ENCODE data around the gene KLHDC8A. TPM values are rescaled to one million over a fixed set of nuclear protein-coding genes. Genes with fewer than 3 reads are reported as not detected.
A peak's percentile ranks its signal among the peaks of the same experiment; 100 is the strongest.
"Not testable (repeated sequence)": the region's sequence is repeated elsewhere in the genome, so short reads cannot be mapped to it uniquely, and the experiment has no call there.

KLHDC8A gene
- total RNA-seq (0.18 and 0.71 TPM in 2 replicates), polyA plus RNA-seq (1.2 TPM in 1 of 2 replicates, not detected in the other)

- no peaks in the 10 kb centered on the region for H3K4me1 ChIP-seq (ENCODE audit: low read depth)
- peak in 1 of 2 donors; percentile 53 for DNase-seq (ENCODE audit: low read depth in 1 of 2, low spot score in 1 of 2)
- H3K9me3 ChIP-seq (ENCODE audit: low read depth) = no peaks in the 10 kb centered on the region
- no peak within 1 kb of the TSS for H3K27ac ChIP-seq
- H3K27me3 ChIP-seq = no peaks in the 10 kb centered on the region
- H3K36me3 ChIP-seq = no peaks in the 10 kb centered on the region
- no peak within 1 kb of the TSS for H3K4me3 ChIP-seq
- no peak for TF ChIP-seq CTCF (IDR thresholded peaks at IDR 0.05; ENCODE audit: low read depth, low read length)
These were observed at the start of gene KLHDC8A for GRCh38 chr1:205356440-205357139. KLHDC8A (minus strand) TSS chr1:205356922; CDS start chr1:205343604, 13,318 bp downstream.

- H3K36me3 ChIP-seq; H3K4me1 ChIP-seq (ENCODE audit: low read depth); H3K4me3 ChIP-seq; H3K27me3 ChIP-seq; DNase-seq (ENCODE audit: low read depth in 1 of 2, low spot score in 1 of 2); H3K27ac ChIP-seq; H3K9me3 ChIP-seq (ENCODE audit: low read depth): not testable (repeated sequence)
These were observed 49.5 kb upstream of the KLHDC8A start for GRCh38 chr1:205406252-205406651.

- not testable (repeated sequence) for H3K36me3 ChIP-seq; H3K4me1 ChIP-seq (ENCODE audit: low read depth); H3K27me3 ChIP-seq; DNase-seq (ENCODE audit: low read depth in 1 of 2, low spot score in 1 of 2); H3K9me3 ChIP-seq (ENCODE audit: low read depth); H3K27ac ChIP-seq; H3K4me3 ChIP-seq
These were observed 47.8 kb upstream of the KLHDC8A start for GRCh38 chr1:205404484-205404883.

GRCh38 chr1:205398586-205398985, 41.9 kb upstream of the KLHDC8A start:
- no peaks in the 10 kb centered on the region for H3K27me3 ChIP-seq
- no peak overlapping the region for H3K27ac ChIP-seq
- no peak for TF ChIP-seq CTCF (IDR thresholded peaks at IDR 0.05; ENCODE audit: low read depth, low read length)
- no peaks in the 10 kb centered on the region for H3K4me1 ChIP-seq (ENCODE audit: low read depth)
- H3K36me3 ChIP-seq = no peaks in the 10 kb centered on the region
- H3K4me3 ChIP-seq = no peak overlapping the region
- H3K9me3 ChIP-seq (ENCODE audit: low read depth) = no peaks in the 10 kb centered on the region
- DNase-seq (ENCODE audit: low read depth in 1 of 2, low spot score in 1 of 2) = no peak

- TF ChIP-seq CTCF (IDR thresholded peaks at IDR 0.05; ENCODE audit: low read depth, low read length) = peak; percentile 80
- peak; percentile 75 to 77 for DNase-seq (ENCODE audit: low read depth in 1 of 2, low spot score in 1 of 2)
- Histone ChIP-seq H3K27me3 (no peaks in the 10 kb centered on the region), H3K27ac (no peak overlapping the region), H3K4me3 (no peak overlapping the region), H3K36me3 (no peaks in the 10 kb centered on the region), H3K4me1 (ENCODE audit: low read depth) (no peaks in the 10 kb centered on the region), H3K9me3 (ENCODE audit: low read depth) (no peaks in the 10 kb centered on the region)
These were observed 40.4 kb upstream of the KLHDC8A start for GRCh38 chr1:205396967-205397616.

GRCh38 chr1:205395616-205396015, 38.9 kb upstream of the KLHDC8A start:
- Histone ChIP-seq H3K4me1 (ENCODE audit: low read depth) (no peaks in the 10 kb centered on the region), H3K9me3 (ENCODE audit: low read depth) (no peaks in the 10 kb centered on the region), H3K27me3 (no peaks in the 10 kb centered on the region), H3K36me3 (no peaks in the 10 kb centered on the region), H3K27ac (no peak overlapping the region), H3K4me3 (no peak overlapping the region)
- no peak for TF ChIP-seq CTCF (IDR thresholded peaks at IDR 0.05; ENCODE audit: low read depth, low read length)
- DNase-seq (ENCODE audit: low read depth in 1 of 2, low spot score in 1 of 2) = no peak

All from cardiac muscle cell (in vitro differentiated cells and primary cell).